GM12892 (cell line): ENCODE results near the gene PNRC1.

Experiments
- POLR2A ChIP-seq: IDR thresholded peaks from 2 replicates; pipeline ENCODE4 v1.6.1; 2011; ENCODE audit warnings: low read depth, low read length, control low read depth
- TAF1 ChIP-seq: IDR thresholded peaks from 2 replicates; pipeline ENCODE4 v1.6.1; 2011; ENCODE audit warnings: low read depth, mild to moderate bottlenecking, control low read depth, low read length, borderline replicate concordance

- TF ChIP-seq POLR2A (no peak), TAF1 (no peak)
Measured at GRCh38 chr6:89033461-89033860, 47.1 kb upstream of the PNRC1 start.
